ENCODE measurements around the gene AK4.

Gene AK4

GRCh38 chr1:65165269-65165993 lies 17.4 kb downstream of the AK4 start:
- Histone ChIP-seq H3K27me3 (ENCODE audit: control insufficient read depth in 1 of 2, insufficient read depth in 2 of 2, low read length in 2 of 2) (no peaks in the 10 kb centered on the region), H3K36me3 (ENCODE audit: control insufficient read depth in 2 of 2, insufficient read depth in 2 of 2, low read length in 2 of 2) (no peaks in the 10 kb centered on the region), H3K4me1 (ENCODE audit: control insufficient read depth, insufficient read depth, low read length) (peaks cover 9% of the 10 kb centered on the region), H3K27ac (ENCODE audit: low read length) (no peak overlapping the region), H3K9me3 (ENCODE audit: control insufficient read depth in 2 of 2, low read length in 2 of 2) (no peaks in the 10 kb centered on the region), H3K4me3 (ENCODE audit: low read length in 2 of 2) (no peak overlapping the region), H3K9ac (ENCODE audit: low read length in 2 of 2) (no peak overlapping the region)

GRCh38 chr1:65166572-65167305 lies 18.7 kb downstream of the AK4 start:
- peaks cover 9% of the 10 kb centered on the region for H3K4me1 ChIP-seq (ENCODE audit: control insufficient read depth, insufficient read depth, low read length)
- no peaks in the 10 kb centered on the region for H3K27me3 ChIP-seq (ENCODE audit: control insufficient read depth in 1 of 2, insufficient read depth in 2 of 2, low read length in 2 of 2)
- no peaks in the 10 kb centered on the region for H3K36me3 ChIP-seq (ENCODE audit: control insufficient read depth in 2 of 2, insufficient read depth in 2 of 2, low read length in 2 of 2)
- no peak overlapping the region for H3K4me3 ChIP-seq (ENCODE audit: low read length in 2 of 2)
- H3K9me3 ChIP-seq (ENCODE audit: control insufficient read depth in 2 of 2, low read length in 2 of 2) = no peaks in the 10 kb centered on the region
- H3K27ac ChIP-seq (ENCODE audit: low read length) = no peak overlapping the region
- no peak overlapping the region for H3K9ac ChIP-seq (ENCODE audit: low read length in 2 of 2)

GRCh38 chr1:65167586-65168242 lies 19.7 kb downstream of the AK4 start:
- Histone ChIP-seq H3K4me1 (ENCODE audit: control insufficient read depth, insufficient read depth, low read length) (peaks cover 9% of the 10 kb centered on the region), H3K27ac (ENCODE audit: low read length) (no peak overlapping the region), H3K9ac (ENCODE audit: low read length in 2 of 2) (no peak overlapping the region), H3K36me3 (ENCODE audit: control insufficient read depth in 2 of 2, insufficient read depth in 2 of 2, low read length in 2 of 2) (no peaks in the 10 kb centered on the region), H3K9me3 (ENCODE audit: control insufficient read depth in 2 of 2, low read length in 2 of 2) (no peaks in the 10 kb centered on the region), H3K4me3 (ENCODE audit: low read length in 2 of 2) (no peak overlapping the region), H3K27me3 (ENCODE audit: control insufficient read depth in 1 of 2, insufficient read depth in 2 of 2, low read length in 2 of 2) (no peaks in the 10 kb centered on the region)

GRCh38 chr1:65168867-65169266 lies 20.9 kb downstream of the AK4 start:
- H3K27me3 ChIP-seq (ENCODE audit: control insufficient read depth in 1 of 2, insufficient read depth in 2 of 2, low read length in 2 of 2) = no peaks in the 10 kb centered on the region
- H3K27ac ChIP-seq (ENCODE audit: low read length) = no peak overlapping the region
- peaks cover 9% of the 10 kb centered on the region for H3K4me1 ChIP-seq (ENCODE audit: control insufficient read depth, insufficient read depth, low read length)
- H3K4me3 ChIP-seq (ENCODE audit: low read length in 2 of 2) = no peak overlapping the region
- H3K36me3 ChIP-seq (ENCODE audit: control insufficient read depth in 2 of 2, insufficient read depth in 2 of 2, low read length in 2 of 2) = no peaks in the 10 kb centered on the region
- no peak overlapping the region for H3K9ac ChIP-seq (ENCODE audit: low read length in 2 of 2)
- H3K9me3 ChIP-seq (ENCODE audit: control insufficient read depth in 2 of 2, low read length in 2 of 2) = no peaks in the 10 kb centered on the region

GRCh38 chr1:65170511-65171142 lies 22.6 kb downstream of the AK4 start:
- H3K4me1 ChIP-seq (ENCODE audit: control insufficient read depth, insufficient read depth, low read length) = peaks cover 17% of the 10 kb centered on the region
- H3K4me3 ChIP-seq (ENCODE audit: low read length in 2 of 2) = no peak overlapping the region
- H3K9ac ChIP-seq (ENCODE audit: low read length in 2 of 2) = no peak overlapping the region
- no peak overlapping the region for H3K27ac ChIP-seq (ENCODE audit: low read length)
- no peaks in the 10 kb centered on the region for H3K9me3 ChIP-seq (ENCODE audit: control insufficient read depth in 2 of 2, low read length in 2 of 2)
- no peaks in the 10 kb centered on the region for H3K27me3 ChIP-seq (ENCODE audit: control insufficient read depth in 1 of 2, insufficient read depth in 2 of 2, low read length in 2 of 2)
- no peaks in the 10 kb centered on the region for H3K36me3 ChIP-seq (ENCODE audit: control insufficient read depth in 2 of 2, insufficient read depth in 2 of 2, low read length in 2 of 2)

GRCh38 chr1:65172936-65173690 lies 25.1 kb downstream of the AK4 start:
- no peak overlapping the region for H3K27ac ChIP-seq (ENCODE audit: low read length)
- no peaks in the 10 kb centered on the region for H3K27me3 ChIP-seq (ENCODE audit: control insufficient read depth in 1 of 2, insufficient read depth in 2 of 2, low read length in 2 of 2)
- no peak overlapping the region for H3K9ac ChIP-seq (ENCODE audit: low read length in 2 of 2)
- H3K9me3 ChIP-seq (ENCODE audit: control insufficient read depth in 2 of 2, low read length in 2 of 2) = no peaks in the 10 kb centered on the region
- H3K36me3 ChIP-seq (ENCODE audit: control insufficient read depth in 2 of 2, insufficient read depth in 2 of 2, low read length in 2 of 2) = no peaks in the 10 kb centered on the region
- H3K4me1 ChIP-seq (ENCODE audit: control insufficient read depth, insufficient read depth, low read length) = peaks cover 25% of the 10 kb centered on the region
- H3K4me3 ChIP-seq (ENCODE audit: low read length in 2 of 2) = no peak overlapping the region

- Histone ChIP-seq H3K27ac (ENCODE audit: low read length) (no peak overlapping the region), H3K9ac (ENCODE audit: low read length in 2 of 2) (no peak overlapping the region), H3K4me3 (ENCODE audit: low read length in 2 of 2) (no peak overlapping the region), H3K9me3 (ENCODE audit: control insufficient read depth in 2 of 2, low read length in 2 of 2) (no peaks in the 10 kb centered on the region), H3K4me1 (ENCODE audit: control insufficient read depth, insufficient read depth, low read length) (peaks cover 21% of the 10 kb centered on the region), H3K36me3 (ENCODE audit: control insufficient read depth in 2 of 2, insufficient read depth in 2 of 2, low read length in 2 of 2) (no peaks in the 10 kb centered on the region), H3K27me3 (ENCODE audit: control insufficient read depth in 1 of 2, insufficient read depth in 2 of 2, low read length in 2 of 2) (no peaks in the 10 kb centered on the region)
Measured at GRCh38 chr1:65174585-65174984, 26.6 kb downstream of the AK4 start.

GRCh38 chr1:65175171-65176055 lies 27.4 kb downstream of the AK4 start:
- no peaks in the 10 kb centered on the region for H3K36me3 ChIP-seq (ENCODE audit: control insufficient read depth in 2 of 2, insufficient read depth in 2 of 2, low read length in 2 of 2)
- no peaks in the 10 kb centered on the region for H3K27me3 ChIP-seq (ENCODE audit: control insufficient read depth in 1 of 2, insufficient read depth in 2 of 2, low read length in 2 of 2)
- H3K4me1 ChIP-seq (ENCODE audit: control insufficient read depth, insufficient read depth, low read length) = peaks cover 21% of the 10 kb centered on the region
- no peak overlapping the region for H3K9ac ChIP-seq (ENCODE audit: low read length in 2 of 2)
- peak overlapping the region; percentile 64 for H3K27ac ChIP-seq (ENCODE audit: low read length)
- H3K4me3 ChIP-seq (ENCODE audit: low read length in 2 of 2) = peak overlapping the region; percentile 31 to 49
- no peaks in the 10 kb centered on the region for H3K9me3 ChIP-seq (ENCODE audit: control insufficient read depth in 2 of 2, low read length in 2 of 2)

- Histone ChIP-seq H3K4me1 (ENCODE audit: control insufficient read depth, insufficient read depth, low read length) (peaks cover 21% of the 10 kb centered on the region), H3K27ac (ENCODE audit: low read length) (peak overlapping the region; percentile 64)
Measured at GRCh38 chr1:65176056-65176450, 28.1 kb downstream of the AK4 start.

More at GRCh38 chr1:65176056-65176450, 28.1 kb downstream of the AK4 start:
- Histone ChIP-seq H3K36me3 (ENCODE audit: control insufficient read depth in 2 of 2, insufficient read depth in 2 of 2, low read length in 2 of 2) (no peaks in the 10 kb centered on the region), H3K27me3 (ENCODE audit: control insufficient read depth in 1 of 2, insufficient read depth in 2 of 2, low read length in 2 of 2) (no peaks in the 10 kb centered on the region), H3K9ac (ENCODE audit: low read length in 2 of 2) (no peak overlapping the region), H3K9me3 (ENCODE audit: control insufficient read depth in 2 of 2, low read length in 2 of 2) (no peaks in the 10 kb centered on the region), H3K4me3 (ENCODE audit: low read length in 2 of 2) (peak overlapping the region; percentile 14 to 49)
